ENCODE data around the gene CASP14.

GRCh38 chr19:15042826-15043225 is 6.5 kb upstream of the CASP14 start:
- TF ChIP-seq, protein P1, sequence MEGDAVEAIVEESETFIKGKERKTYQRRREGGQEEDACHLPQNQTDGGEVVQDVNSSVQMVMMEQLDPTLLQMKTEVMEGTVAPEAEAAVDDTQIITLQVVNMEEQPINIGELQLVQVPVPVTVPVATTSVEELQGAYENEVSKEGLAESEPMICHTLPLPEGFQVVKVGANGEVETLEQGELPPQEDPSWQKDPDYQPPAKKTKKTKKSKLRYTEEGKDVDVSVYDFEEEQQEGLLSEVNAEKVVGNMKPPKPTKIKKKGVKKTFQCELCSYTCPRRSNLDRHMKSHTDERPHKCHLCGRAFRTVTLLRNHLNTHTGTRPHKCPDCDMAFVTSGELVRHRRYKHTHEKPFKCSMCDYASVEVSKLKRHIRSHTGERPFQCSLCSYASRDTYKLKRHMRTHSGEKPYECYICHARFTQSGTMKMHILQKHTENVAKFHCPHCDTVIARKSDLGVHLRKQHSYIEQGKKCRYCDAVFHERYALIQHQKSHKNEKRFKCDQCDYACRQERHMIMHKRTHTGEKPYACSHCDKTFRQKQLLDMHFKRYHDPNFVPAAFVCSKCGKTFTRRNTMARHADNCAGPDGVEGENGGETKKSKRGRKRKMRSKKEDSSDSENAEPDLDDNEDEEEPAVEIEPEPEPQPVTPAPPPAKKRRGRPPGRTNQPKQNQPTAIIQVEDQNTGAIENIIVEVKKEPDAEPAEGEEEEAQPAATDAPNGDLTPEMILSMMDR (conservative IDR thresholded peaks at IDR 0.05), result no peak
- no peak for TF ChIP-seq ZFX (IDR thresholded peaks at IDR 0.05)

All from C4-2B (cell line).